HG03103 (cell line): ENCODE measurements around the gene CIC.
A peak's percentile ranks its signal among the peaks of the same experiment; 100 is the strongest.

Experiments used
- ATAC-seq: cut with Tn5 transposase; IDR thresholded peaks from one replicate; pipeline ENCODE4 v1.9.1; 2021; ENCODE audit warnings: low read depth; ENCODE audit not compliant: unreplicated experiment

CIC gene

GRCh38 chr19:42268704-42269477, at the start of gene CIC:
CIC (plus strand) TSS chr19:42269252; CDS start chr19:42271784, 2,532 bp downstream.
- peak; percentile 69 for ATAC-seq

- ATAC-seq: peak; percentile 59
Measured at GRCh38 chr19:42219812-42220750, 49.0 kb upstream of the CIC start, which contains the start of gene ZNF526. ZNF526 (plus strand) TSS chr19:42220312; CDS start chr19:42224404, 4,092 bp downstream.

- ATAC-seq: no peak
Measured at GRCh38 chr19:42220751-42221097, 48.3 kb upstream of the CIC start.

GRCh38 chr19:42224940-42225717, 43.9 kb upstream of the CIC start:
- no peak for ATAC-seq

GRCh38 chr19:42225718-42226292, 43.2 kb upstream of the CIC start:
- ATAC-seq: no peak

- no peak for ATAC-seq
Measured at GRCh38 chr19:42226886-42227285, 42.2 kb upstream of the CIC start.

GRCh38 chr19:42228641-42229040, 40.4 kb upstream of the CIC start:
- no peak for ATAC-seq

- ATAC-seq: no peak
Measured at GRCh38 chr19:42229301-42229854, 39.7 kb upstream of the CIC start.

GRCh38 chr19:42229855-42230351, 39.1 kb upstream of the CIC start:
- ATAC-seq: no peak

GRCh38 chr19:42230571-42230970, 38.5 kb upstream of the CIC start:
- ATAC-seq: no peak

- no peak for ATAC-seq
Measured at GRCh38 chr19:42232435-42232834, 36.6 kb upstream of the CIC start.

- ATAC-seq: no peak
Measured at GRCh38 chr19:42233106-42233505, 35.9 kb upstream of the CIC start.

- ATAC-seq: no peak
Measured at GRCh38 chr19:42233678-42234292, 35.3 kb upstream of the CIC start.

- ATAC-seq: no peak
Measured at GRCh38 chr19:42234364-42234763, 34.7 kb upstream of the CIC start.

- no peak for ATAC-seq
Measured at GRCh38 chr19:42235181-42235580, 33.9 kb upstream of the CIC start.

GRCh38 chr19:42239544-42240220, 29.4 kb upstream of the CIC start:
- ATAC-seq: no peak

- ATAC-seq: no peak
Measured at GRCh38 chr19:42241279-42241678, 27.8 kb upstream of the CIC start.

GRCh38 chr19:42242069-42242511, 27.0 kb upstream of the CIC start:
- no peak for ATAC-seq
